Tibial nerve (tissue), 3 donors: ENCODE results near the gene KCNMA1.

Source experiments
- POLR2A ChIP-seq, 2 donors: fragments of 450-650 bp; IDR thresholded peaks; one replicate each; pipeline ENCODE4 v1.6.1; 2017; ENCODE audit warnings: antibody characterized with exemption in 2 of 2, mild to moderate bottlenecking in 2 of 2, moderate library complexity in 2 of 2
- TF ChIP-seq, protein P1 (sequence below), 5 experiments: fragments of 200-600 bp in 3 of 5; fragments of 450-650 bp in 2 of 5; sonication (generic) in 3 of 5; IDR thresholded peaks; one replicate each; pipeline ENCODE4 v1.5.1; 2016 to 2019; ENCODE audit warnings: antibody characterized with exemption in 5 of 5, mild to moderate bottlenecking in 3 of 5, moderate library complexity in 2 of 5

DNA sequence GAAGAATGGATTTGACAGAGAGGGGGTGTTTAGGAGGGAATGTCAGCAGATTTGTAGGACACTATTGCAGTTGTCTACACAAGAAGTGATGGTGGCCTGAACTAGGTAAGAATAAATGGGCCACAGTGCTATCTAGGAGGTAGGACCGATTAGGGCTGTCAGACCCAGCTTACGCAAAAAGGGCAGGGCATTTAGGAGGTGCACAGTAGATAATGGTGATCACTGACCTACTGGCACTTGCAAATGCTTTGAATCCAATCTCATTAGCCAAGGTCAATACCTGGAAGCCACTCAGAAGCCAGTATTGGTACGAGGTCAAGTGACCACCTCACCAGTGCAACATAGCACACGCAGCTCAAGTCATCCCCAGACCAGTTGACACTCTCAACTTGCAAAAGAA, 330.9 kb downstream of the KCNMA1 start:
- TF ChIP-seq, protein P1, sequence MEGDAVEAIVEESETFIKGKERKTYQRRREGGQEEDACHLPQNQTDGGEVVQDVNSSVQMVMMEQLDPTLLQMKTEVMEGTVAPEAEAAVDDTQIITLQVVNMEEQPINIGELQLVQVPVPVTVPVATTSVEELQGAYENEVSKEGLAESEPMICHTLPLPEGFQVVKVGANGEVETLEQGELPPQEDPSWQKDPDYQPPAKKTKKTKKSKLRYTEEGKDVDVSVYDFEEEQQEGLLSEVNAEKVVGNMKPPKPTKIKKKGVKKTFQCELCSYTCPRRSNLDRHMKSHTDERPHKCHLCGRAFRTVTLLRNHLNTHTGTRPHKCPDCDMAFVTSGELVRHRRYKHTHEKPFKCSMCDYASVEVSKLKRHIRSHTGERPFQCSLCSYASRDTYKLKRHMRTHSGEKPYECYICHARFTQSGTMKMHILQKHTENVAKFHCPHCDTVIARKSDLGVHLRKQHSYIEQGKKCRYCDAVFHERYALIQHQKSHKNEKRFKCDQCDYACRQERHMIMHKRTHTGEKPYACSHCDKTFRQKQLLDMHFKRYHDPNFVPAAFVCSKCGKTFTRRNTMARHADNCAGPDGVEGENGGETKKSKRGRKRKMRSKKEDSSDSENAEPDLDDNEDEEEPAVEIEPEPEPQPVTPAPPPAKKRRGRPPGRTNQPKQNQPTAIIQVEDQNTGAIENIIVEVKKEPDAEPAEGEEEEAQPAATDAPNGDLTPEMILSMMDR (IDR thresholded peaks at IDR 0.05) = no peak
- no peak for TF ChIP-seq POLR2A (IDR thresholded peaks at IDR 0.05)
